B cell (primary cell): Measurements from ENCODE around the gene AFF3.

Source experiments
- CTCF ChIP-seq: fragments of 200-600 bp; IDR thresholded peaks from one replicate; pipeline ENCODE4 v1.8.0; 2022; ENCODE audit warnings: antibody characterized with exemption, mild to moderate bottlenecking
- EZH2 ChIP-seq: IDR thresholded peaks from 2 replicates; pipeline ENCODE4 v1.6.1; 2012; ENCODE audit warnings: borderline replicate concordance, low read depth, mild to moderate bottlenecking, moderate library complexity, low read length; ENCODE audit not compliant: insufficient read depth, poor library complexity, severe bottlenecking

- TF ChIP-seq CTCF (no peak), EZH2 (no peak)
Observed at GRCh38 chr2:100141906-100142305, 484 bp downstream of the AFF3 start.
